ENCODE data around the gene EMD.

DNA sequence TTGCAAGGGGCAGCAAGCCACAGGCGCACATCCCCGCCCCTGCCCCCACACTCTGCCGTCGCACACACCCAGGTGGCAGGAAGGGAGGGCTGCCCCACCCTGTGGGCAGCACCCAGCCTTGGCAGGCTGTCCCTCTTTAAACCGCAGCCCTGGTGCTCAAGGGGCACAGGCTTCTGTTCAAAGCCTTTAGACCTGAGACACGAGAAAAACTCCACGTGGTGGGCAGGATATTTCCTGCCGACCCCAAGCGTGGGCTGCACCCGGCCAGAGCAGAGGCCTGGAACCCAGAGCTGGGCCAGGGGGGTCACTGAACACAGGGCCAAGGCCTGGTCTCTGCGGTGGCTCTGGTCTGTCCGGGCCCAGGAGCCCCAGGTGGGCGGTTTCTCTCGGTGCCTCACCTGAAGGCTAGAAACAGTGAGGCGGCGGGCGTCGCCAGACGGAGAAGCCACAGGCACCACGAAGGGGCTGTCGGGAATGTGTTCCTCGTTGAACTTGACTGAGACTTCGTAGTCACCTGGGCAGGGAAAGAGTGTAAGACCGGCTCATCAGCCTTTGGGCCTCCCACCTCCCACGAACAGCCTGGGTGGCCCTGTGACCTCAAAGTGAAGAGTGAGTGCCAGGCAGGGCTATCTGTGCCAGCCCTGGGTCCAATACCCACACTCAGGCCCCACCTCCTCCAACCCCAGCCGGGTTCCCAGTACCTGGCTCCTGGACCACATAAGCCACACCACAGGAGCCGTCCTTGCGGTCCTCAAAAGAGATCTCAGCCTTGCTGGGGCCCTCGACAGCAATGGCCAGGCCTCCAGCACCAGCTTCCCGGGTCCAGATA is 27.7 kb upstream of the EMD start:
- no peak for TF ChIP-seq CTCF (IDR thresholded peaks at IDR 0.05)
- TF ChIP-seq POLR2AphosphoS5 (IDR thresholded peaks at IDR 0.05): no peak
- no peak for TF ChIP-seq POLR2A (IDR thresholded peaks at IDR 0.05)

Measured in prostate gland (tissue), 2 donors.